Metanephros (tissue), 1 donor: ENCODE data around the gene RBP4. TPM values are rescaled to one million over a fixed set of nuclear protein-coding genes. Genes with fewer than 3 reads are reported as not detected.

ENCODE experiments used
- total RNA-seq: library from RNA; depleted of rRNA; stranded (reverse); fragments of >200 nt; gene quantifications from one replicate; pipeline ENCODE4 v1.2.3, GENCODE V29; 2014

RBP4 gene
- 4.0 TPM for total RNA-seq

DNA sequence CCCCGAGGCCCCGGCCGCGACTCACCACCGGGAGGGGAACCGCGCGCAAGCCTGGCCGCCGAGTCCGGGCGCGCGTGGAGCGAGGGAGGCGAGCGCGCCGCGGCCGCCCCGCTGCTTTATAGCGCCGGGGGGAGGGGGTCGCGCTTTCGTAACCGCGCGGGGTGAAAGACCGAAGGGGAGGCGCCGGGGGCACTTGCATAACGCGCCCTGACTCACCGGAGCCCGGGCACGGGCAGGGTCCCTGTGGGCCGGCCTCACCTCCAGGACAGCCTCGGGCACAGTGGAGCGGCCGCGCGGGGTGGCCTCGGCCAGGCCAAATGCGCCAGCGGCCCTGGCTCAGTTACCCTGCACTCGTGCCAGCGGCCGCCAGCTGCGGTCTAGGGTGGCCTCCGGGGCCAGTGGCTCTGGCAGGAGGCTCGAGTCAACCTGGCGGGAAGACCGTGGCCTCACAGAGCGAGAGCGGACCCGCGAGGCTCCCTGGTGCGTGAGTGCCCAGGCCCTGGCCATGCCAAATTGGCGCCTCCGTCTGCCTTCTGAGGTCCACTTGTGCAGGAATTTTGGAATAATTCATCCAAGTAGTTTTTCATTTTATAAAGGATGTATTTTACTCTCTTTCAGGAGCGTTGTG is at the start of gene RBP4:
TSS of gene RBP4 (minus strand) at position 90 of the 628 bp plus-strand sequence. CDS start 207 bp downstream, outside the sequence.

GRCh38 chr10:93612311-93612710 is 11.3 kb upstream of the RBP4 start, which contains the start of gene PDE6C:
Gene PDE6C (plus strand): TSS chr10:93612537. CDS start chr10:93612726, 189 bp downstream.

GRCh38 chr10:93566435-93567276 is 34.4 kb downstream of the RBP4 start, which contains the start of gene FFAR4:
Gene FFAR4 (plus strand): TSS chr10:93566665. CDS start chr10:93566721, 56 bp downstream.

Other genes with a start within 250 kb of the RBP4 start
- gene MYOF, start 118.9 kb downstream of the RBP4 start, total RNA-seq = 48.1 TPM
- 6.2 TPM for gene CEP55, start 104.6 kb downstream of the RBP4 start, total RNA-seq
- gene FFAR4, start 34.6 kb downstream of the RBP4 start, total RNA-seq = 0.23 TPM
- not detected for gene PDE6C, start 11.3 kb upstream of the RBP4 start, total RNA-seq
- gene FRA10AC1, start 101.4 kb upstream of the RBP4 start, total RNA-seq = 23.1 TPM
- gene LGI1, start 156.7 kb upstream of the RBP4 start, total RNA-seq = 3.6 TPM